Activated T-cell treated with anti-CD3 and anti-CD28 coated beads for 1 hour (primary cell): ENCODE measurements around the gene GLRA3.
"Not testable (repeated sequence)": the region's sequence is repeated elsewhere in the genome, so short reads cannot be mapped to it uniquely, and the experiment has no call there.

Experiments
- DNase-seq: peaks from one replicate; pipeline ENCODE4 v3.0.0-alpha.2; 2020; ENCODE audit warnings: low read depth

Gene GLRA3

GRCh38 chr4:174713181-174713580 is 115.9 kb downstream of the GLRA3 start:
- no peak for DNase-seq

- DNase-seq = no peak
These were observed 119.5 kb downstream of the GLRA3 start for GRCh38 chr4:174709526-174709925.

- DNase-seq = no peak
These were observed 120.7 kb downstream of the GLRA3 start for GRCh38 chr4:174708381-174708780.

- DNase-seq = no peak
These were observed 121.1 kb downstream of the GLRA3 start for GRCh38 chr4:174707902-174708301.

GRCh38 chr4:174707051-174707676 is 121.9 kb downstream of the GLRA3 start:
- no peak for DNase-seq

- DNase-seq = no peak
These were observed 126.0 kb downstream of the GLRA3 start for GRCh38 chr4:174702979-174703478.

- DNase-seq = no peak
These were observed 129.4 kb downstream of the GLRA3 start for GRCh38 chr4:174699654-174700053.

- DNase-seq = no peak
These were observed 131.2 kb downstream of the GLRA3 start for GRCh38 chr4:174697896-174698295.

GRCh38 chr4:174697202-174697601 is 131.8 kb downstream of the GLRA3 start:
- no peak for DNase-seq

- no peak for DNase-seq
These were observed 132.4 kb downstream of the GLRA3 start for GRCh38 chr4:174696657-174697056.

GRCh38 chr4:174691876-174692275 is 137.2 kb downstream of the GLRA3 start:
- DNase-seq = not testable (repeated sequence)

- no peak for DNase-seq
These were observed 138.4 kb downstream of the GLRA3 start for GRCh38 chr4:174690665-174691064.

- DNase-seq = no peak
These were observed 139.4 kb downstream of the GLRA3 start for GRCh38 chr4:174689618-174690017.

- no peak for DNase-seq
These were observed 142.2 kb downstream of the GLRA3 start for GRCh38 chr4:174686826-174687225.

- DNase-seq = no peak
These were observed 147.2 kb downstream of the GLRA3 start for GRCh38 chr4:174681723-174682300.

GRCh38 chr4:174674305-174674840 is 154.7 kb downstream of the GLRA3 start:
- DNase-seq = no peak

GRCh38 chr4:174673865-174674264 is 155.2 kb downstream of the GLRA3 start:
- no peak for DNase-seq

- DNase-seq = no peak
These were observed 156.8 kb downstream of the GLRA3 start for GRCh38 chr4:174672276-174672675.

GRCh38 chr4:174669270-174669669 is 159.8 kb downstream of the GLRA3 start:
- no peak for DNase-seq

GRCh38 chr4:174665799-174666198 is 163.2 kb downstream of the GLRA3 start:
- DNase-seq = no peak

GRCh38 chr4:174663216-174663615 is 165.8 kb downstream of the GLRA3 start:
- DNase-seq = no peak

- no peak for DNase-seq
These were observed 170.8 kb downstream of the GLRA3 start for GRCh38 chr4:174658246-174658645.

- DNase-seq = no peak
These were observed 171.6 kb downstream of the GLRA3 start for GRCh38 chr4:174657472-174657871.

GRCh38 chr4:174654634-174655033 is 174.4 kb downstream of the GLRA3 start:
- DNase-seq = no peak
